Measurements from ENCODE around the gene PTPN14.

Gene PTPN14

DNA sequence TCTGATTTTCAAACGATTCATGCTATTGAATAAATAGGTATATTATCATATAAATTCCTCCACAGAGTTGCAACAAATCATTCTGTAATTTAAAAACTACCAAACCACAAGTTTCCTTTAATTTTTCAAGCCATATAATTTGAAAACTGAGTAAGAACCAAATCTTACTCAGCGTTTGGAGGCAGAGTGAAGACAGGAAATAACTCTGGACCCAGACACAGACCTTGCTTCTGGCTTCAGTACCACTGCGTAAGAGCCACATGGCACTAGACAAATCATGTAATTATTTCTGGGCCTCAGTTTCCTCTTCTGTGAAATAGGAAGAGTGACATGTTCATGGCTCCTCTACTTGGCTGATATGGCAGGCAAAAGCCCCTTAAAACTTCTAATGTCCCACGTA lies 188.0 kb downstream of the PTPN14 start:
- no peak for DNase-seq (ENCODE audit: low read depth)

DNA sequence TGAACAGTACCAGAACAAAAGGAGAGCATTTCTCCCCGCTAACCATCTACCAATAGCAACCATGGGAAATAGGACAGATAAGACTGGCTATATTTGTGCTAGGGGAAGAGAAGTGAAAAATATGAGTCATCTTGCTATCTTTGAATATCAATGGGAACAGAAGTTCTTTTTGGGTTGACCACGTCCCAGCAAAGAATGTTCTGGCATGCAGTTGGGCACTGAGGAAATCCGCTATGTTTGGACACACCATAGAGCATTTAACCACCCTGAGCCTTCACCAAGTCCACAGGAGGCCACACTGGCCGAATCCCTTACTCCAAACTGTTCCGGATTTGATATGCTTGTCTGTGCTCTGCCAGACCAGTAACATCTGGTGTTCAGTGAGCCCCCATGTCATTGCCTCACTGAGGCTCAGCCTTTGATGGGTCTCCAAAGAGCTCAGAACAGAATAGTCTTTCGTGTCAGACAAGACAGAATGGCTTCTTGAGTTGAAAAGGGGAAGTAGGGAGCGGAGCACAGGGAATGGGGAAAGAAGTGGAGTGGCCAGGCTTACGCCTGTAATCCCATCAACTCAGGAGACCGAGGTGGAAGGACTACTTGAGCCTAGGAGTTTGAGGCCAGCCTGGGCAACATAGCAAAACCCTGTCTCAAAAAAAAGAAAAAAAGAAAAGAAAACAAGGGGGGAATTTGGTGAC lies 189.1 kb downstream of the PTPN14 start:
- DNase-seq (ENCODE audit: low read depth): no peak

DNA sequence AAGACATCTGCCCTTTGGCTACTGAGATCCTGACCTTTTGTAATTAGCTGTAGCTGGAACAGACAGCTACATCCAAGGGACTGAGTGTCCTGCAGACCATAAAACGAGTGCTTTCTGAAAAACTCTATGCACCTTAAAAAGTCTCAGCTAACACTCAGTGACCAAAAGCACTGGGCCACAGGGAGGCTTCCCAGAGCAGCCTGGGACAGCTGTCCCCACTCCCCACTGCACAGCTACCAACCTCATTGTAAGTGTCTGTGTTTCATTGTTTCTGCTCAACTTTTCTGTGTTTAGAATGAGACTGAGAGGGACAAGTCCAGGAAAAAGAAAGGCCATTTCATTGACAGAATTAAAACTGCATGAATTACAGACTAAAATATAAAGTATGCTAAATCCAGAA lies 189.8 kb downstream of the PTPN14 start:
- DNase-seq (ENCODE audit: low read depth): no peak

DNA sequence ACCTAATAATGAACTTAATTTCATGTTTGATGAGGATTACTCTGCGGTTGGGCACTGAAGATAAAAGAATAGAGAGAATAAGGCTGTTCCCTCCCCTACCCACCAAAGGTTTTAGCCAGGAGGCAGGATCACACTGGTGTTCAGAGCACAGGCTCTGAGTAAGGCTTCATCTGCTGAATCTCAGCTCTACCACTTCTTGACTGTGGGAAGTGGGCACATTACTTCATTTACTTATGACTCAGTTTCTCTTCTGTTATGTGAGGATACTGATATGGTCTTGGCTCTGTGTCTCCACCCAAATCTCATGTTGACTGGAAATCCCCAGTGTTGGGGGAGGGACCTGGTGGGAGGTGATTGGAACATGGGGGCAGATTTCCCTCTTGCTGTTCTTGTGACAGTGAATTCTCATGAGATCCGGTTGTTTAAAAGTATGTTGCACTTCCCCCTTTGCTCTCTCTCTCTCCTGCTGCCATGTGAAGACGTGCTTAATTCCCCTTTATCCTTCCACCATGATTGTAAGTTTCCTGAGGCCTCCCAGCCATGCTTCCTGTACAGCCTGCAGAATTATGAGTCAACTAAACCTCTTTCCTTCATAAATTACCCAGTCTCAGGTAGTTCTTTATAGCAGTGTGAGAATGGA lies 190.8 kb downstream of the PTPN14 start:
- DNase-seq (ENCODE audit: low read depth): no peak

DNA sequence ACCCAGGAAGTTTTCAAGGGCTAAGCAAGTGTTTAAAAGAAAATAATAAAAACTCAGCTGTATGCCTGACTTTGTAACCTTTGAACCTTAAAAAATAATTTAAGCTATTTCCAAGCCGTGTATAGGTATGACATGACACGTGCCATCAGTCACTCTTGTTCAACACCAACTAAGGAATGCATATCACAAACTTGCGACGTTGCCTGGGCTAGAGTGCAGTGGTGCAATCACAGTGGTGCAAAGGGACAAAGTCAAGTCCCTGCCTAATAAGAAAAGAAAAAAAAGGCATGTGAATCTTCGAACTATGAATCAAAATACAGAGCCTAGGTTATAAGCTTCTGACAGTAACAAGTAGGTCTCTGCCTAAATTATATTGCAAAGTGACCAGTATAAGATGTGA lies 191.3 kb downstream of the PTPN14 start:
- no peak for DNase-seq (ENCODE audit: low read depth)

DNA sequence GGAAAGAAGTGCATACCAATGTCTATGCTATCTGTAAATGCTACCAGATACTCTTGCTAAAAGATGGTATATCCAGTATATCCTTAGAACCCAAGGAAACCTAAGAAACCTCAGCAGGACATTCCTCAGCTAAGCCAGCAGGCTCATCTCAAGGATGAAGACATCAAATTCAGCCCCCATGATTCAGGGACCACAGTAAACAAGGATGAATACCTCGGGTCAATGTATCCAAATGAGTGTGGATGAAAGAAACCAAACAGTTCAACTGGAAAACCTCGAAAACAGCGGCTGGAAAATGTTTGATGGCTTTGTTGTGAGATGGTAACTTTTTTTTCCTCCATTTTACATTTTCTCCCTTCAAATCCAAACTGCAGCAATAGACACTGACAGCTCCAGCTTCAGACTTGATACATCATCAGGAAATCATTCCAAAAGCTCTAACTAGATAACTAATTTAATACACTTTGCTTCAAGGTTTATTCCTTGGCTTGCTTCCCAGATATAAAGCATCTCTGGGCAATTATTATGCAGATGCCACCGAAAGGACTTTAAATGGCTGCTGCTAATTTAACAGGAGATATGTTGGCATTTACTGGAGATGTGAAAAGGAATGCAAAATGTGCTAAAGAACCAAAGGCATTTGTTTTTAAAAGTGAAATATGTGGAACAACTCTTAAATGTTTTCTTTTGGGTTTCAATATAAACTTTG lies 196.8 kb downstream of the PTPN14 start:
- DNase-seq (ENCODE audit: low read depth): no peak

DNA sequence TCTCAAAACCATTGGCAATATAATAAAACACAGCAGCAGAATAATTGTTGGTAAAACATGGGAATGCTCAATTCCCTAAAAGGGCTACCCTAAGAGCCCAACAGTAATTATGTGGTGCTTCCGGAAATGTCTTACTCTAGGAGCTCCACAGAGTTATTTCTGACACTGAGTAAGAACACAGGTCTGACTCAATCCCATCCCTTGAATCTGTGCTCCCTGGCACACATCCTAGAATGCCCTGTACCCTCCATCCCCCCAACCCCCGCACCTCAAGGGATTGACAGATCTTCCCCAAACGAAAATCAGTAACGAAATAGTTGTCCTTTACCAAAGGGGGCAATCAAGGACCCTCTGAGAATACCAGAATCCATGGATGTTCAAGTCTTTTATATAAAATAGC lies 198.6 kb downstream of the PTPN14 start:
- DNase-seq (ENCODE audit: low read depth): no peak

DNA sequence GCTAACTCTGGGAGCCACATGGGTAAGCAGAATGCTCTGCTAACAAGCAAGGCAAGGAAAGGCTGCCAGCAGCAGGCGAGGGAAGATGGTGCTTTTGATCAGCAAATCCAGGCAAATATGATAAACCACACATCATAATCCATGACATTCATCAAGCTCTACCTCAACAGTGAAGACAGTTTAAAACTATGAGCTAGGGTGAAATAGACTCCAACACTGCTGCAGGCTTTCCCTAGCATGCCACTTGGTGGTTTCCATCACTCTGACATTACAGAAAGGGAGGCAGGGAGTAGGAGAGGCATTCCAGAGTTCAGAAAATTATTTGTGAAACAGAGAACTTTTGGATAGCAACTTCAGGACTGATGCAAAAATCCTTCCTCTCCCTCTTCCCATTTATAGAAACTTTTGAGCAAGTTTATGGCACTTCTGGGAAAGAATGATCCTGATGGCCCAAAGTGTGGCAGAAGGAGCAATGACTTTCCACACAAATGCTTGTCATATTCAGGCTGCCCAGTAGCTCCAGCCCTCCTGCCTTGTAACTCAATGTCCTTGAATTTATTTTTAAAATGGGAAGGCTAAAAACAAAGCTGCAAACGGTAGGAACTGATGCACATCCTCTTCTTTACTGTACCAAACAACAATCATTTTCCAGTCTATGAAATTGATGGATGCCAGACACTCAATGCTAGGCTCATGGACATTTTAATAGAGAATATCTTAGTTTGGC lies 199.7 kb downstream of the PTPN14 start:
- no peak for DNase-seq (ENCODE audit: low read depth)

DNA sequence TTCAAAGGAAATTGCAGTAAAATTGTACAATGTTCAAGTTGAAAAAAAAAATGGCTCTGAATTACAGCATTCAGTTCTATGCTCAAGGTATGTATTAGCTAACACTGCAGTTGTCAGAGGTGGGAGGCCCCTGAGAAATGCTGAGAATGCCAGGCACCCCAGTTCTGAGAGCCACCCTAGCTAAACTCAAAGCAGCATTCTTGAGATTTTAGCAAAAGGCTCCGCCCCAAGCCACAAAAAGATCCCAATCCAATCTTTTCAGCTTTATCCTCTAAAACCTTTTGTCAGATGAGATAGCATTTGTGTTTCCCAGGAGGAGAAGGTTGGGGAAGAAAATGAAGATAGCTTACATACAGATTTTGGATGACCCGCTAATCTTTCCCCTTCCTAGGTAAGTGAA lies 201.6 kb downstream of the PTPN14 start:
- no peak for DNase-seq (ENCODE audit: low read depth)

DNA sequence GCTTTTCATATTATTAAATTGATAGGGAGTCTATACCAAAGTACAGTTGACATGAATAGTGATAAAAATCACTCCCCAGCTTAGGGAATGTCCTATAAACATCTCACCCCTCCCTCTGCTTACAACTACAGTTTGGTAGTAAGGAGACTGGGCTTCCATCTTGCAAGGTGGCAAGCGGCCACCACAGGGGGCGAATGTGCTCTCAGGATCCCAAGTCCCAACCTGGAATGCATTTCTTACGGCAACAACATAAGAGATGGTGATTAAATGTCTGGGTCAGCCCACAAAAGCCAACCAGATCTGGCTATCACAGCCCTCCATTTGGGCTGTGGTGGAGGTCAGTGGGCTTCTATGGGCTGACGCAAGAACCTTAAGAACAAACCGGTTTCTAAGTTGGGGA lies 202.4 kb downstream of the PTPN14 start:
- DNase-seq (ENCODE audit: low read depth): no peak

DNA sequence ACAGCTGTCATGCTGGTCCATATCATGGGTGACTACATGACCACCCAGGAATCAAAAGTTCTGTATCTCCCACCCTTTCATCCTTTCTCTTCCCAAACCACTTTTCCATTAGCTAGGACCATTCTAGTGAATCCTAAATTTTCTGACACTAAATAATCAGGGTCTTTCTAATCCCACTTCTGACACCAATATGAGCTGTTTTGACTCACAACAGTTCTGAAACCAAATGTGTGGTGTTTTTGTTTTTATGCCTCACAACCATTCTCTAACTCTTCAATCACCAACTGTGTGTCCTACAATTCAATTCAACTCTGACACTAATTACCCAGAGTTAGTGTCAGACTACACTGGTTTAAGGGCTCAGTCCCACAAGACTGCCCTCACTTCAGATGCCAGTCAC lies 206.5 kb downstream of the PTPN14 start:
- DNase-seq (ENCODE audit: low read depth): no peak

DNA sequence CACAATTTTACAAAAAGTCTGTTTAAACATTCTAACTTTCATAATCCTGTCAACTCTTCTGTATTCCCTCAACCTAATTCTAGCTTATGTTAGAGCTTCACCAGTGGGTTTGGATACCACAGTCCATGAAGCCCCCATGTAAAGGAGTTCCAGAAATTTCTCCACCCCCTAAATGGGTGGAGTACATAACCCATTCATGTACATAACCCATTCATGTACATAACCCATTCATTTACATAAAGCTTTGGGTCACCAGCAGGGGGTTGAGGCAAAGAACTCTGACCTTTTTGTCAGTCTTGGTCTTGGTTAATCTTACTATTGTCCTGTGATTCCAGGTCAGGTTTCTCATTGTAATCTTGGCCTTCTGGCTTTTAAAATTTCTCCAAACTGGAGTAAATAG lies 208.9 kb downstream of the PTPN14 start:
- no peak for DNase-seq (ENCODE audit: low read depth)

DNA sequence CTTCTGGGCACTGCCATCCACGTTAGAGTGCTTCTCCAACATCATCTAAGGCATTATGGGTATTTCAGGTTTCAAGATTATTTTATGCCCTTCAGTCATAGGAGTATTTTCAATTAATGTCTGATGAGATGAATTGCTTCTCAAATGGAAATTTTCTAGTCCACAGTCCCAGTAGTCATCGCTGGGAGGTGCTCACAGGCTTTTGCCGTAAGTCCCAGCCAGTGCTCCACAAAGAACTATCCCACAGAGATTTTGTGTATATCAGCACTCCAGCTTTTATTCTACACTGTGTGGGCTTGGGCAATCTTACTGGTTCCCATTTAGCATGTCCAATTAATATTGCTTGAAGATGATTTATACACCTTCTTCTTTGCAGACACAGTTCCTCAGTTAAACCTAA lies 209.5 kb downstream of the PTPN14 start:
- DNase-seq (ENCODE audit: low read depth): no peak

DNA sequence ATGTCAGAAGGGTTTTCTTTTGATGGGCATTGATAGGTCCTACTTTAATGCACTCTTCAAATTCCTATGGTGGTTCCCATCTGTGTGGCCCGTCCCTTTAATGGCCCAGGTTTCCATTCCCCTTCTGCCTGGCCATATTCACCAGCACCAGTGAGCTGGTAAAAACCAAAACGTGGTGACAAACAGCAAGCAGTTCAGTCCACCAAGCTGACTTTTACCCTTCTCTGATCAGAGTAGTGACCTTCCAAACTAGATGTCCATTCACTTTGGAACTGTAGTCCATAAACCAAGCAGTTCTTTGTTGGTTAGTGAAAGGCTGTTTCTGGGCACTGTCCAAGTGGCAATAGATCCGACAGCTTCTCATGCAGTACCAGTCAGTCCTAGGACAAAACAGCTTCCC lies 209.9 kb downstream of the PTPN14 start:
- DNase-seq (ENCODE audit: low read depth): no peak

DNA sequence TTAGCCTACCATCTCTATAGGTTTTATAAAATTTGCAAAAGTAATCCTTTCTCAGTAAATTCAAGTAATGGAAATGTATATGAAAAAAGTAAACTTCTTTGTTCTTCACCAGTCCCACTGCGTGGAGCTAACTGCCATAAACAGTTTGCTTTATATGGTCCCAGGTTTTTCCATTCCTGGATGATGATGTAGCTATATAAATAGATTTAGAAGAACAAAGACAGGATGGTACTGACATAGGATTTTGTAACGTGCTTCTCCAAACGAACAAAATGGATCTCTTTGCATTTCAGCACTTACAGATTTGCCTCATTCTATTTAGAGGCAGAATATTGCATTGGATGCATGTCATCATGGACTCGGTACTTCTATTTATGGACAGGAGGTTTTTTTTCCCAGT lies 213.2 kb downstream of the PTPN14 start:
- no peak for DNase-seq (ENCODE audit: low read depth)

DNA sequence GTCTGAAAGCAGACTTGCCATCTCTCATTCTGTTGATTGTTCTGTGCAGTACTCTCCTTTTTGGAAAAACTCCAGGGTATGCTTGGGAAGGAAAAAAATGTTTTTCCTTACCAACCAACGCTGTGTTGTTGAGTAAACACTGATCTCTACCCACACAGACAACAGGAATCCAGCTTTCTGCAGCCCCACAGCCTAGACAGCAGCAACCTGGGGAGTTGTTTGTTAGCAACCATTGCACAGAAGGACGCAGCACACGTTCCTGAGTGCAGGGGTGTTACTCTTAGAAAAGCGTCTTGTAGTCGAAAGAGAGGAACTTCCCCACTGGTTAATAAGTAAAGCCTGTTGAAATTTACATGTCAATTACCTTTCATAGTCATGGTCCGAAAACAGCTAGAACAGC lies 213.9 kb downstream of the PTPN14 start:
- DNase-seq (ENCODE audit: low read depth): no peak

DNA sequence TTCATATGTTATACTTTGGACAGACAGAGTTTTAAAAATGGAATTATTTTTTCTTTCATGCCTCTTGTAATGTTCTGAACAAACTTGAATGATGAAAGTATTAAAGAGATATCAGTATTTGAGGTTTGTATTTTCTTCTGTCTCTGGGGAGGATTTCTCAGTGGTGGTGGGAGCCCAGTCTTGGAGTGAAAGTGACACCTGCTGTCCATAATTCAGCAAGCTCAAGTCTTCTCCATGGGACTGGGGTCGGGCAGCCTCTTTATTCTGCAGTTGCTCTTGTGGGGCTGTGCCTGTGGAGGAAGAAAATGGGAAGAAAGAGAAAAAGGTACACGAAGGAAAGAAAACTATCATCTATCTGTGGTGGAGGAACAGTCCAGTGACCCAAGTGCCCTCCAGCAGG lies 214.4 kb downstream of the PTPN14 start:
- DNase-seq (ENCODE audit: low read depth): no peak

DNA sequence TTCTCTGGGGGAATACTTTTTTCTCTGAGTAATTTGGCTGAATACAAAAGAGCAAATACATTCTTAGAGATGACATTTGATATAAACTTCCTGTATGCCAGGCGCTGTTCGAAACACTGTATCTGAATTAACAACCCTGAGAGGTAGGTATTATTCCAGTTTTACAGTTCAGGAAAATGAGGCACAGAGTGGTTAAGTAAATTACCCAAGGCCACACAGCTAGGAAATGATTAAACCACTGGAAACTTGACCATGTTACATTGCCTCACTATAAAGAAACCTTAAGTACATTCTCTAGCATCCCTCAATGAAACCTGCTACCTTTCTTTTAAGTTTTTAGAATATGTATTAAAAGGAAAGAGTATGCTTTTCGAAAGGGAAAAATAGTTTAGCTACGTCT lies 215.8 kb downstream of the PTPN14 start:
- DNase-seq (ENCODE audit: low read depth): no peak

DNA sequence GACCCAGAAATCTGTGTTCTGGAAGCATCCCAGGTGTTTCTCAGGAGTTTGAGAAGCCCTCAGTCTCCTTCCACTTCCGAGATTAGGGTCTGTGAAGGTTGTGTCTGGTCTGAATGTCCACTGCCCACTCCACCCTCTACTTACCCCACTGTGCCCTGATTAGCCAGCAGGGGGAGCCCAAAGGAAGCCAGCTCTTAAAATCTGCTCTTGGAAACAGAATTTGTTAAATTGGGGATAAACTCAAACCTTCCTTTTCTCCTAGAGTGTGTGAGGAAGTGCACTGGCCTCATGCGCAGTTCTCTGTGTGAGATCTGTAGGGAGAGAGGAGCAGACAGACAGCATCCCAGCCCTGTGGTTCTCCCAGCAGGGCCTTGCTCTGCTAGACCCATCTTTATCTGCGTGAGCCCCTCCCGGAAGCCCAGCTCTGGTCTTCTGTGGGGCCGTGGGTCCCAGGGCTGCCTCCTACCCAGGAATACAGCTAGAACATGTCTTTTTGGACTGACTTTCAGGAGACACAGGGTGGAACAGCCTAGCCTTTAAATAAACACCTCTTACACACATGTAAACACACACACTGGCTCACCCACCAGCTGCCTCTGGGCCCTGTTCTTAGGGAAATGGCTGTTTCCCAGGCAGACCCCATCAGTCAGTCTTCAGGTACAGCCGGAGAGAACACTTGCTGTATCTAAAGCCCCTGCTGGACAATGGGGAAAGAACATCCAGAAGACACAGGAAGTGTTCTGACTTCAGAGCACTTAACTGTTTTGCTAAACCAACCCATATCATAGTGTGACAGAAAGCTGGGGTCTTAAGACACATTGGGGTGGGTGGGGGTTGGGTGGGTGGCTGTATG lies 218.2 kb downstream of the PTPN14 start:
- no peak for DNase-seq (ENCODE audit: low read depth)

DNA sequence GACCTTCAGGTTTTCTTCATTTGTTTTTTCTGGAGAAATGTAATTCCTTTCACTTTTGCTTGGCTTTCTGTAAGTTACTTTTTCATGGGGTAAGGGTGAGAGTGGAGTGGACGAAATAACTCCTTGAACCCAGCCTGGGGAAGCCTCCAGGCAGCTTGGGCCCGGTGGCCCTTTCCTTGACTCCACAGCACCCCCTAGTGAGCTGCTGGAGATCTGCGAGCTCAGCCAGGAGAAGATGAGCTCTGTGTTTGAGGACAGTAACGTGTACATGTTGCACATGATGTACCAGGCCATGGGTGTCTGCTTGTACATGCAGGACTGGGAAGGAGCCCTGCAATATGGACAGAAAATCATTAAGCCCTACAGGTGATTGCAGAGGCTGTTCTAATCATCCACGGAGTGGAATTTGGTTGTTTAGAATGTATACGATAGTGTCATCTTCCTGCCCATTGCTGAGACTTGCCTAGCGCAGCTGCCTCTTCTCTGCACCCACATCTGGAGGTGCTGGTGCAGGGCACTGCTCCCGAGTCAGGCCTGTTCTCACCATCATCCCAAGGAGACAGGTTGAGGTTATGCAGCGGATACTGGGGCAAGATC lies 219.5 kb downstream of the PTPN14 start:
- DNase-seq (ENCODE audit: low read depth): peak; percentile 20

DNA sequence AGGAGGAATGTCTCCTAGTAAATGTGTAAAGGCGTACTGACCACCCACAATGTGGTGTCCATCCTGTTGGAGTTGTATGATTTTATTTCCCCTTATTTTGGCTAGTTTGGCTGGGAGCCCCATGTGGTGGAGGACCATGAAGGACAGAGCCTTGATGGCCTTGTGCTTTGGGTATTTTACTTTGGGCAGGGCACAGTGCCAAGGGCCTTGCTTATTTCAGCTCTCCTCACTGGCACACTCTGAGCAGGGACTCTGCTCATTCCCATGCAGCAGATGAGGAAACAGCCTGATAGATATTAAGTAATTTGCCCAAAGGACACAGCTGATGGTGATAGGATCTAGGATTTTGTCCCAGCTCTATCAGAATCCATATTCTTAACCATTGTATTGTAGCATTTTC lies 220.2 kb downstream of the PTPN14 start:
- no peak for DNase-seq (ENCODE audit: low read depth)

DNA sequence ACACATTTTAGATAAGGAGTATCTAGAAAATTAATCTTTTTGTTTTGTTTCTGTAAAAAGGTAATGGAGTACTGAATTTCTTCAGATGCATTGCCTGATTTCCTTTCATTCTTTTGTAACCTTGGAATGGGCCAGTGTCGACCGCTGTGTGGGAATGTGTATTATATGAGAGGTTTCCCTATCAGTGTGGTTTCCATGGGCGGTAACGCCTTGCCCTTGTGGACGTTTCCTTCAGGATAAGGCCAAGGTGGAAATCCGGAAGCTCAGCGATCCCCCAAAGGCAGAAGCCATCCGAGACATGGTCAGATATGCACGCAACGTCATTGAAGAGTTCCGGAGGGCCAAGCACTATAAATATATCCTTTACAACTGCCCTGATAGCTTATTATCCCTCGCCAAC lies 220.7 kb downstream of the PTPN14 start:
- DNase-seq (ENCODE audit: low read depth): no peak

Measured in activated T-helper 1 cell treated with Interleukin-2 at 50 U/mL for 16 hours (primary cell).